Activated naive CD4-positive, alpha-beta T cell treated with anti-CD3 and anti-CD28 coated beads, Interleukin-2, amount 50 U/mL, for 24 hours (primary cell): ENCODE measurements around the gene NFS1.
"Not testable (repeated sequence)": the region's sequence is repeated elsewhere in the genome, so short reads cannot be mapped to it uniquely, and the experiment has no call there.

Experiments used
- H3K27ac Mint-ChIP-seq: one replicate; pipeline ENCODE4 v1.8.0; 2021; ENCODE audit warnings: mild to moderate bottlenecking, mixed read lengths
- H3K27me3 Mint-ChIP-seq: one replicate; pipeline ENCODE4 v1.8.0; 2021; ENCODE audit warnings: mixed read lengths
- H3K36me3 Mint-ChIP-seq: one replicate; pipeline ENCODE4 v1.8.0; 2021; ENCODE audit warnings: mixed read lengths
- H3K4me1 Mint-ChIP-seq: one replicate; pipeline ENCODE4 v1.8.0; 2021; ENCODE audit warnings: mixed read lengths
- H3K4me3 Mint-ChIP-seq: one replicate; pipeline ENCODE4 v1.8.0; 2021; ENCODE audit warnings: mild to moderate bottlenecking, mixed read lengths
- H3K9me3 Mint-ChIP-seq: one replicate; pipeline ENCODE4 v1.8.0; 2021; ENCODE audit warnings: mixed read lengths

NFS1 gene

GRCh38 chr20:35699127-35699956 lies at the start of gene NFS1, which contains the start of gene ROMO1:
Gene NFS1, minus strand, starts transcription at chr20:35699352. Its CDS starts 64 bp downstream, at chr20:35699288.
Gene ROMO1, plus strand, starts transcription at chr20:35699405. Its CDS starts 228 bp downstream, at chr20:35699633.
- Mint-ChIP-seq H3K27me3 (no peaks in the 10 kb centered on the region), H3K36me3 (peaks cover 13% of the 10 kb centered on the region), H3K4me1 (peaks cover 54% of the 10 kb centered on the region), H3K9me3 (no peaks in the 10 kb centered on the region), H3K27ac (peak within 1 kb of the TSS; percentile 96), H3K4me3 (peak within 1 kb of the TSS; percentile 97)

GRCh38 chr20:35744492-35744841 lies 45.3 kb upstream of the NFS1 start:
- H3K27me3 Mint-ChIP-seq, H3K9me3 Mint-ChIP-seq: not testable (repeated sequence)
- H3K4me3 Mint-ChIP-seq = peak overlapping the region; percentile 100
- H3K36me3 Mint-ChIP-seq = peaks cover 17% of the 10 kb centered on the region
- peaks cover 30% of the 10 kb centered on the region for H3K4me1 Mint-ChIP-seq
- peak overlapping the region; percentile 100 for H3K27ac Mint-ChIP-seq

- H3K4me1 Mint-ChIP-seq = peaks cover 34% of the 10 kb centered on the region
- peaks cover 20% of the 10 kb centered on the region for H3K36me3 Mint-ChIP-seq
- peak overlapping the region; percentile 100 for H3K4me3 Mint-ChIP-seq
- H3K27ac Mint-ChIP-seq = peak overlapping the region; percentile 100
- H3K27me3 Mint-ChIP-seq = no peaks in the 10 kb centered on the region
- no peaks in the 10 kb centered on the region for H3K9me3 Mint-ChIP-seq
Observed at GRCh38 chr20:35743693-35744491, 44.7 kb upstream of the NFS1 start.

GRCh38 chr20:35742741-35743523 lies 43.8 kb upstream of the NFS1 start:
- Mint-ChIP-seq H3K36me3 (peaks cover 27% of the 10 kb centered on the region), H3K4me3 (peak overlapping the region; percentile 100), H3K27me3 (no peaks in the 10 kb centered on the region), H3K4me1 (peaks cover 41% of the 10 kb centered on the region), H3K27ac (peak overlapping the region; percentile 100), H3K9me3 (no peaks in the 10 kb centered on the region)

- no peaks in the 10 kb centered on the region for H3K9me3 Mint-ChIP-seq
- no peaks in the 10 kb centered on the region for H3K27me3 Mint-ChIP-seq
- peaks cover 27% of the 10 kb centered on the region for H3K36me3 Mint-ChIP-seq
- peak within 1 kb of the TSS; percentile 100 for H3K4me3 Mint-ChIP-seq
- H3K4me1 Mint-ChIP-seq = peaks cover 42% of the 10 kb centered on the region
- H3K27ac Mint-ChIP-seq = peak within 1 kb of the TSS; percentile 100
Observed at GRCh38 chr20:35741892-35742740, 43.0 kb upstream of the NFS1 start, which contains the start of gene RBM39. Gene RBM39, minus strand, starts transcription at chr20:35742260. Its CDS starts 1,386 bp downstream, at chr20:35740874.

- H3K4me1 Mint-ChIP-seq = peaks cover 56% of the 10 kb centered on the region
- H3K27me3 Mint-ChIP-seq = no peaks in the 10 kb centered on the region
- peak overlapping the region; percentile 100 for H3K4me3 Mint-ChIP-seq
- no peaks in the 10 kb centered on the region for H3K9me3 Mint-ChIP-seq
- peak overlapping the region; percentile 93 for H3K27ac Mint-ChIP-seq
- peaks cover 32% of the 10 kb centered on the region for H3K36me3 Mint-ChIP-seq
Observed at GRCh38 chr20:35739294-35740163, 40.4 kb upstream of the NFS1 start.

GRCh38 chr20:35738410-35739179 lies 39.4 kb upstream of the NFS1 start:
- no peaks in the 10 kb centered on the region for H3K27me3 Mint-ChIP-seq
- peaks cover 39% of the 10 kb centered on the region for H3K36me3 Mint-ChIP-seq
- H3K9me3 Mint-ChIP-seq = no peaks in the 10 kb centered on the region
- peaks cover 56% of the 10 kb centered on the region for H3K4me1 Mint-ChIP-seq
- H3K27ac Mint-ChIP-seq = peak overlapping the region; percentile 94
- H3K4me3 Mint-ChIP-seq = peak overlapping the region; percentile 91

GRCh38 chr20:35737865-35738333 lies 38.7 kb upstream of the NFS1 start:
- Mint-ChIP-seq H3K9me3 (no peaks in the 10 kb centered on the region), H3K4me1 (peaks cover 56% of the 10 kb centered on the region), H3K27ac (peak overlapping the region; percentile 94), H3K36me3 (peaks cover 40% of the 10 kb centered on the region), H3K4me3 (peak overlapping the region; percentile 91), H3K27me3 (no peaks in the 10 kb centered on the region)

GRCh38 chr20:35735826-35736470 lies 36.8 kb upstream of the NFS1 start:
- Mint-ChIP-seq H3K36me3 (peaks cover 41% of the 10 kb centered on the region), H3K27ac (peak overlapping the region; percentile 87), H3K9me3 (no peaks in the 10 kb centered on the region), H3K4me3 (peak overlapping the region; percentile 79), H3K4me1 (peaks cover 70% of the 10 kb centered on the region), H3K27me3 (no peaks in the 10 kb centered on the region)

- peak overlapping the region; percentile 74 for H3K27ac Mint-ChIP-seq
- H3K27me3 Mint-ChIP-seq = no peaks in the 10 kb centered on the region
- H3K9me3 Mint-ChIP-seq = no peaks in the 10 kb centered on the region
- peaks cover 73% of the 10 kb centered on the region for H3K4me1 Mint-ChIP-seq
- H3K36me3 Mint-ChIP-seq = peaks cover 33% of the 10 kb centered on the region
- H3K4me3 Mint-ChIP-seq = peak overlapping the region; percentile 79
Observed at GRCh38 chr20:35734777-35735649, 35.9 kb upstream of the NFS1 start.

GRCh38 chr20:35734374-35734773 lies 35.2 kb upstream of the NFS1 start:
- H3K27ac Mint-ChIP-seq = peak overlapping the region; percentile 74
- H3K4me1 Mint-ChIP-seq = peaks cover 74% of the 10 kb centered on the region
- no peaks in the 10 kb centered on the region for H3K9me3 Mint-ChIP-seq
- H3K4me3 Mint-ChIP-seq = peak overlapping the region; percentile 75
- no peaks in the 10 kb centered on the region for H3K27me3 Mint-ChIP-seq
- H3K36me3 Mint-ChIP-seq = peaks cover 27% of the 10 kb centered on the region

- H3K9me3 Mint-ChIP-seq = no peaks in the 10 kb centered on the region
- H3K4me3 Mint-ChIP-seq = peak overlapping the region; percentile 75
- H3K36me3 Mint-ChIP-seq = peaks cover 18% of the 10 kb centered on the region
- peak overlapping the region; percentile 12 for H3K27ac Mint-ChIP-seq
- peaks cover 66% of the 10 kb centered on the region for H3K4me1 Mint-ChIP-seq
- no peaks in the 10 kb centered on the region for H3K27me3 Mint-ChIP-seq
Observed at GRCh38 chr20:35732644-35732982, 33.5 kb upstream of the NFS1 start.
